WTC11 (cell line): Measurements from ENCODE around the gene ZKSCAN1. TPM values are rescaled to one million over a fixed set of nuclear protein-coding genes. Genes with fewer than 3 reads are reported as not detected.

Source experiments
- ATF2 ChIP-seq: sonication (generic); formaldehyde crosslinking; IDR thresholded peaks from 2 replicates; pipeline ENCODE4 v1.8.1; 2022; ENCODE audit warnings: low read depth, missing genetic modification reagents, borderline replicate concordance
- FOXJ3 ChIP-seq: sonication (generic); formaldehyde crosslinking; IDR thresholded peaks from 2 replicates; pipeline ENCODE4 v1.9.0; 2021; ENCODE audit warnings: missing genetic modification reagents, mild to moderate bottlenecking, borderline replicate concordance
- FOXP1 ChIP-seq: sonication (generic); formaldehyde crosslinking; IDR thresholded peaks from 2 replicates; pipeline ENCODE4 v1.8.0; 2022; ENCODE audit warnings: missing genetic modification reagents, mild to moderate bottlenecking, moderate library complexity, borderline replicate concordance
- GRHL2 ChIP-seq: fragments of 250-450 bp; sonication (Bioruptor Pico); IDR thresholded peaks from 2 replicates; pipeline ENCODE4 v1.8.0; 2022; ENCODE audit warnings: mild to moderate bottlenecking, moderate library complexity; ENCODE audit not compliant: insufficient replicate concordance, severe bottlenecking
- IRF1 ChIP-seq: sonication (generic); formaldehyde crosslinking; IDR thresholded peaks from 2 replicates; pipeline ENCODE4 v1.8.0; 2023; ENCODE audit warnings: missing genetic modification reagents
- NR1H2 ChIP-seq: sonication (generic); formaldehyde crosslinking; IDR thresholded peaks from 2 replicates; pipeline ENCODE4 v1.9.0; 2021; ENCODE audit warnings: mild to moderate bottlenecking, moderate library complexity, missing genetic modification reagents
- NR3C1 ChIP-seq: sonication (generic); formaldehyde crosslinking; conservative IDR thresholded peaks from 2 replicates; pipeline ENCODE4 v1.8.1; 2023; ENCODE audit warnings: low read depth, mild to moderate bottlenecking, missing genetic modification reagents
- OVOL2 ChIP-seq: fragments of 250-450 bp; sonication (Bioruptor Pico); IDR thresholded peaks from 2 replicates; pipeline ENCODE4 v1.9.0; 2021; ENCODE audit warnings: mild to moderate bottlenecking, borderline replicate concordance
- PRDM15 ChIP-seq: sonication (generic); formaldehyde crosslinking; IDR thresholded peaks from 2 replicates; pipeline ENCODE4 v1.8.0; 2022; ENCODE audit warnings: missing genetic modification reagents
- RELA ChIP-seq: sonication (generic); formaldehyde crosslinking; IDR thresholded peaks from 2 replicates; pipeline ENCODE4 v1.8.1; 2022; ENCODE audit warnings: missing genetic modification reagents, mild to moderate bottlenecking, borderline replicate concordance
- RORB ChIP-seq: fragments of 250-450 bp; sonication (Bioruptor Pico); IDR thresholded peaks from 2 replicates; pipeline ENCODE4 v1.9.0; 2021; ENCODE audit warnings: mild to moderate bottlenecking
- STAT6 ChIP-seq: sonication (generic); formaldehyde crosslinking; conservative IDR thresholded peaks from 2 replicates; pipeline ENCODE4 v1.8.1; 2023; ENCODE audit warnings: mild to moderate bottlenecking, low read depth, missing genetic modification reagents, moderate library complexity
- TEAD4 ChIP-seq: sonication (generic); formaldehyde crosslinking; IDR thresholded peaks from 2 replicates; pipeline ENCODE4 v1.8.0; 2022; ENCODE audit warnings: mild to moderate bottlenecking, missing genetic modification reagents
- TP53 ChIP-seq: sonication (generic); formaldehyde crosslinking; IDR thresholded peaks from 2 replicates; pipeline ENCODE4 v1.8.1; 2023; ENCODE audit warnings: mild to moderate bottlenecking, missing genetic modification reagents
- USF1 ChIP-seq: sonication (generic); formaldehyde crosslinking; IDR thresholded peaks from 2 replicates; pipeline ENCODE4 v1.8.0; 2022; ENCODE audit warnings: mild to moderate bottlenecking, missing genetic modification reagents
- ZMAT4 ChIP-seq: fragments of 250-450 bp; sonication (Bioruptor Pico); IDR thresholded peaks from 2 replicates; pipeline ENCODE4 v1.9.0; 2021; ENCODE audit warnings: mild to moderate bottlenecking
- ZNF138 ChIP-seq: sonication (generic); formaldehyde crosslinking; conservative IDR thresholded peaks from 2 replicates; pipeline ENCODE4 v1.8.1; 2022; ENCODE audit warnings: mild to moderate bottlenecking, moderate library complexity, missing genetic modification reagents
- ZNF281 ChIP-seq: sonication (generic); formaldehyde crosslinking; IDR thresholded peaks from 2 replicates; pipeline ENCODE4 v1.8.0; 2023; ENCODE audit warnings: mild to moderate bottlenecking, missing genetic modification reagents
- ZNF396 ChIP-seq: fragments of 250-450 bp; sonication (Bioruptor Pico); IDR thresholded peaks from 2 replicates; pipeline ENCODE4 v1.8.0; 2021; ENCODE audit warnings: mild to moderate bottlenecking, moderate library complexity, borderline replicate concordance
- ZNF532 ChIP-seq: fragments of 250-450 bp; sonication (Bioruptor Pico); IDR thresholded peaks from 2 replicates; pipeline ENCODE4 v1.9.0; 2021; ENCODE audit warnings: mild to moderate bottlenecking, borderline replicate concordance
- total RNA-seq: library from RNA; stranded (reverse); gene quantifications from 3 replicates; pipeline ENCODE4 v1.2.3, GENCODE V29; 2021

The ZKSCAN1 gene
- total RNA-seq, 1 experiment from 2014 or later: 46.6 TPM

- peak; percentile 57 for TF ChIP-seq PRDM15 (CRISPR knock-in tag)
- TF ChIP-seq ZNF532: no peak
- no peak for TF ChIP-seq ATF2 (CRISPR knock-in tag)
- peak; percentile 58; the same call in 1 of the 2 replicates for TF ChIP-seq USF1 (CRISPR knock-in tag)
- TF ChIP-seq NR1H2 (CRISPR knock-in tag): peak; percentile 41; the same call in 1 of the 2 replicates
- TF ChIP-seq RELA: peak; percentile 79
- TF ChIP-seq STAT6 (CRISPR knock-in tag): no peak
- no peak for TF ChIP-seq ZNF396 (CRISPR knock-in tag)
- TF ChIP-seq ZNF281 (CRISPR knock-in tag): 0 out of 2 replicates have a peak, but pooled peaks have one; percentile 45
- no peak for TF ChIP-seq RORB (CRISPR knock-in tag)
- no peak for TF ChIP-seq OVOL2 (CRISPR knock-in tag)
- TF ChIP-seq TEAD4 (CRISPR knock-in tag): no peak
- TF ChIP-seq NR3C1: no peak
- no peak for TF ChIP-seq FOXJ3 (CRISPR knock-in tag)
- peak; percentile 51; the same call in 1 of the 2 replicates for TF ChIP-seq IRF1 (CRISPR knock-in tag)
- TF ChIP-seq TP53 (CRISPR knock-in tag): 0 out of 2 replicates have a peak, but pooled peaks have one; percentile 75
- TF ChIP-seq ZNF138 (CRISPR knock-in tag): no peak
- TF ChIP-seq GRHL2 (CRISPR knock-in tag): no peak
- TF ChIP-seq FOXP1: peak; percentile 91; the same call in 1 of the 2 replicates
- no peak for TF ChIP-seq ZMAT4 (CRISPR knock-in tag)
These were observed 73.4 kb downstream of the ZKSCAN1 start, which contains the start of gene COPS6 (continued) for GRCh38 chr7:100088621-100089457.
